CD4-positive, alpha-beta T cell (primary cell): ENCODE measurements around the gene RXRA. TPM values are rescaled to one million over a fixed set of nuclear protein-coding genes. Genes with fewer than 3 reads are reported as not detected.

Source experiments
- ATAC-seq: fragments of 200-7000 bp; cut with Tn5 transposase; one replicate; pipeline ENCODE4 v1.10.0; 2022; ENCODE audit warnings: mild to moderate bottlenecking; ENCODE audit not compliant: poor library complexity
- CTCF ChIA-PET: fragments of 350-600 bp; sonication (Branson Sonifier 250); formaldehyde crosslinking; loops from one replicate; lab custom pipeline; 2021; ENCODE audit warnings: antibody characterized with exemption, inconsistent platforms; lab: Charles Lee
- POLR2A ChIA-PET: fragments of 350-600 bp; sonication (Branson Sonifier 250); formaldehyde crosslinking; loops from one replicate; lab custom pipeline; 2021; ENCODE audit warnings: antibody characterized with exemption, inconsistent platforms; lab: Charles Lee
- DNase-seq, 14 experiments: peaks; one replicate each; pipeline ENCODE4 v3.0.0-alpha.2; 2013 to 2020; ENCODE audit warnings: mixed read lengths in 2 of 14
- H3K27ac ChIP-seq, 2 donors: one replicate each; pipeline versions ENCODE4 v1.5.1 to v1.7.0; 2013; ENCODE audit warnings: low read length in 2 of 2, low read depth in 1 of 2, mild to moderate bottlenecking in 1 of 2
- H3K27me3 ChIP-seq, 2 experiments: 1 replicate in 1 of 2; 2 replicates in 1 of 2; pipeline versions ENCODE4 v1.6.1 to v1.7.0; 2013; ENCODE audit warnings: low read length in 2 of 2, control low read depth in 1 of 2, mild to moderate bottlenecking in 1 of 2, moderate library complexity in 1 of 2; ENCODE audit not compliant: insufficient read depth in 2 of 2, control insufficient read depth in 1 of 2
- H3K36me3 ChIP-seq: one replicate; pipeline ENCODE4 v1.6.1; 2013; ENCODE audit warnings: low read length, control low read depth; ENCODE audit not compliant: insufficient read depth
- H3K4me1 ChIP-seq: one replicate; pipeline ENCODE4 v1.6.1; 2013; ENCODE audit warnings: low read length, control low read depth; ENCODE audit not compliant: insufficient read depth
- H3K4me3 ChIP-seq: one replicate; pipeline ENCODE4 v1.5.1; 2013; ENCODE audit warnings: mild to moderate bottlenecking, low read length, moderate library complexity
- H3K9me3 ChIP-seq, 2 experiments: 1 replicate in 1 of 2; 2 replicates in 1 of 2; pipeline versions ENCODE4 v1.6.1 to v1.7.0; 2013; ENCODE audit warnings: low read length in 2 of 2, mild to moderate bottlenecking in 2 of 2, control low read depth in 1 of 2, moderate library complexity in 1 of 2; ENCODE audit not compliant: control insufficient read depth in 1 of 2, insufficient read depth in 1 of 2
- H3K27ac Mint-ChIP-seq: one replicate; pipeline ENCODE4 v1.8.0; 2020; ENCODE audit warnings: mixed read lengths
- H3K27me3 Mint-ChIP-seq: one replicate; pipeline ENCODE4 v1.8.0; 2021; ENCODE audit warnings: mixed read lengths
- H3K36me3 Mint-ChIP-seq: one replicate; pipeline ENCODE4 v1.8.0; 2021; ENCODE audit warnings: low read depth, mixed read lengths
- H3K4me1 Mint-ChIP-seq: one replicate; pipeline ENCODE4 v1.8.0; 2021; ENCODE audit warnings: low read depth, mixed read lengths
- H3K4me3 Mint-ChIP-seq: one replicate; pipeline ENCODE4 v1.8.0; 2020; ENCODE audit warnings: mild to moderate bottlenecking, mixed read lengths
- H3K9me3 Mint-ChIP-seq: one replicate; pipeline ENCODE4 v1.8.0; 2020; ENCODE audit warnings: mixed read lengths
- intact Hi-C, 2 experiments: fragments of 100-400 bp; cut with DNase I in 1 of 2; cut with micrococcal nuclease in 1 of 2; formaldehyde crosslinking; loops; one replicate each; pipeline versions ENCODE4 v1.15.1 to v1.9.0; 2023 to 2025; cut with DNase I, micrococcal nuclease
- total RNA-seq, 174 experiments: library from RNA in 2 of 174; stranded (reverse) in 2 of 174; gene quantifications; one replicate each; pipeline ENCODE4 v1.2.3 and lab custom pipeline; 2021 to 2026
- TF ChIP-seq, protein P1 (sequence below): fragments of 200-600 bp; IDR thresholded peaks from one replicate; pipeline ENCODE4 v1.8.0; 2022; ENCODE audit warnings: antibody characterized with exemption, mild to moderate bottlenecking

Gene RXRA
- total RNA-seq, 2 experiments from 2014 or later: 7.3 to 8.4 TPM

DNA sequence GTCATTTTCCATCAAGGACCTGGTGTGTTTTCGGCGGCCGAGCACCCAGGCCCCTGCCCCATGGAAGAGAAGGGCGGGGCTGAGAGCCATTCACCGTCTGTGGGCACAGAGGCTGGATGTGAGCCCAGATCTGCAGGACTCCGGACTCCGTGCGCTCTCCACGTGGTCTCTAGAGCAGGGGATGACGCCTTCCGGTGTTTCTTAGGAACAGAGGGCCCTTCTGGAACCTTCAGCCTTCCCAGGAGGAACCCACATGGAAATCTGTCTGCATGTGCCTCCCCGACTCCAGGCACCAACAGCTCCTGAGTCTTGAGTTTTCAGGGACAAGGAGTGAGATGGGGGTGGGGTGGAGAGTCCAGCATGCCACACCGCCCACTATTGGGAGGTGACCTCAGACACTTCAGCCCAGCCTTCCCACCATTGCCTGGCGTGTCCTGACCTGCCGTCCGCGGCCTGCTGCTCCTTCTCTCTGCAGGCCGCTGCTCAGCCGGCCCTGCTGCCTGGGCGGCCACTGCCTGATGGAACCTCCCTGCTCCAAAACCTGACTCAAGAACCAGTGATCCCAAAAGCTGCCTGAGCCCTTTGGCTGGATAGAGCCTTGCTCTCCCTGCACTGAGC, 2.4 kb upstream of the RXRA start:
- ChIA-PET POLR2A (no interaction called here), CTCF (no interaction called here)
- Mint-ChIP-seq H3K27me3 (no peaks in the 10 kb centered on the region), H3K36me3 (no peaks in the 10 kb centered on the region), H3K9me3 (no peaks in the 10 kb centered on the region), H3K27ac (peak overlapping the region; percentile 72), H3K4me1 (peaks cover 8% of the 10 kb centered on the region), H3K4me3 (peak overlapping the region; percentile 88)
- Histone ChIP-seq H3K4me3 (no peak overlapping the region), H3K36me3 (no peaks in the 10 kb centered on the region), H3K9me3 (no peaks in the 10 kb centered on the region), H3K27ac (no peak overlapping the region), H3K27me3 (no peaks in the 10 kb centered on the region), H3K4me1 (peaks cover 22% of the 10 kb centered on the region)
- intact Hi-C loops: loop anchor here in 1 of 2 experiments (2.0 to 10.0 kb wide), 3 partner anchors 119 to 1181 kb away; partner anchors contain the start of gene MRPS2
- no peak for ATAC-seq
- no peak for DNase-seq
- TF ChIP-seq, protein P1, sequence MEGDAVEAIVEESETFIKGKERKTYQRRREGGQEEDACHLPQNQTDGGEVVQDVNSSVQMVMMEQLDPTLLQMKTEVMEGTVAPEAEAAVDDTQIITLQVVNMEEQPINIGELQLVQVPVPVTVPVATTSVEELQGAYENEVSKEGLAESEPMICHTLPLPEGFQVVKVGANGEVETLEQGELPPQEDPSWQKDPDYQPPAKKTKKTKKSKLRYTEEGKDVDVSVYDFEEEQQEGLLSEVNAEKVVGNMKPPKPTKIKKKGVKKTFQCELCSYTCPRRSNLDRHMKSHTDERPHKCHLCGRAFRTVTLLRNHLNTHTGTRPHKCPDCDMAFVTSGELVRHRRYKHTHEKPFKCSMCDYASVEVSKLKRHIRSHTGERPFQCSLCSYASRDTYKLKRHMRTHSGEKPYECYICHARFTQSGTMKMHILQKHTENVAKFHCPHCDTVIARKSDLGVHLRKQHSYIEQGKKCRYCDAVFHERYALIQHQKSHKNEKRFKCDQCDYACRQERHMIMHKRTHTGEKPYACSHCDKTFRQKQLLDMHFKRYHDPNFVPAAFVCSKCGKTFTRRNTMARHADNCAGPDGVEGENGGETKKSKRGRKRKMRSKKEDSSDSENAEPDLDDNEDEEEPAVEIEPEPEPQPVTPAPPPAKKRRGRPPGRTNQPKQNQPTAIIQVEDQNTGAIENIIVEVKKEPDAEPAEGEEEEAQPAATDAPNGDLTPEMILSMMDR: no peak

DNA sequence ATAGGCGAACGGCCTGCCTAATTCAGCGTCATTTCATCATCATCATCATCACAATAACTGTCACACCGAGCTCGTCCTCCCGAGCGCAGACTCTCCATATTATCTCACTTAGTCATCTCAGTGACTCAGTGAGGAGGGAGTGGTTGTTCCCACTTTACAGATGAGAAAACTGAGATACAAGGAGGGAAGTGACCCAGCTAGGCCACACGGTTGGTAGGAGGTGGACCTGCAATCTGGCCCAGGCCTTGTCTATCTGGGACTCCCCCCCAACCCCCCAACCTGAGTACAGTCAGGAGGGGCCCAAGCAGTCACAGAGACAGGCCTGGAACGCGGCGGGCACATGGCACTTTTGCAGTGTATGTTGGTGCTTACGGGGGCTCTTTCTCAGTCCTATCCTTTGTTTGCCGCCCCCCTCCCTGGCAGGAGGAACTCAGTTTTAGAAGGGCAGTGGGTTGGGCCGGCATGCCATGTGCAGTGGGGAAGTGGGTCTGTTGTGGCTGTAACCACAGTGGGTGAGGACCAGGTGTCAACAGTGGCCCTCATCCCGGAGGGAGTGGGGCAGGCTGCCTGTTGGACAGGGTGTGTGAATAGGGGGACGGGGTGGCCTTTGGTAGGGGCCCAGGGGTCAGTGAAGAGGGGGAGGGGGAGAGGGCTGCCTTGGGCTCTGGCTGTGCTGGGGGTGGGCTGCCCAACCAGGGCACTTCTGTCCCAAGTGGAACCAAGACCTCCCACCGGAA, 1.7 kb upstream of the RXRA start:
- Mint-ChIP-seq H3K27ac (peak overlapping the region; percentile 72), H3K27me3 (no peaks in the 10 kb centered on the region), H3K4me3 (peak overlapping the region; percentile 88), H3K4me1 (peaks cover 8% of the 10 kb centered on the region), H3K36me3 (no peaks in the 10 kb centered on the region), H3K9me3 (no peaks in the 10 kb centered on the region)
- Histone ChIP-seq H3K27me3 (no peaks in the 10 kb centered on the region), H3K4me3 (peak overlapping the region; percentile 86), H3K27ac (no peak overlapping the region), H3K36me3 (no peaks in the 10 kb centered on the region), H3K4me1 (peaks cover 25% of the 10 kb centered on the region), H3K9me3 (no peaks in the 10 kb centered on the region)
- ChIA-PET CTCF (interaction anchor here (1.0 to 1.4 kb wide), 2 partner anchors 23 to 154 kb away, joined by 3 read pairs; no protein-coding TSS in a partner anchor), POLR2A (interaction anchor here (0.9 to 1.5 kb wide), 4 partner anchors 30 to 132 kb away, joined by 3 to 5 read pairs (median 3); no protein-coding TSS in a partner anchor)
- DNase-seq (peak in 4 of 14 experiments; percentile 16 to 64 (median 38)), ATAC-seq (no peak)
- TF ChIP-seq, protein P1: no peak
- intact Hi-C loops: loop anchor here in 1 of 2 experiments (2.0 to 10.0 kb wide), 6 partner anchors 68 to 1180 kb away; partner anchors contain the start of genes BRD3OS and MRPS2

DNA sequence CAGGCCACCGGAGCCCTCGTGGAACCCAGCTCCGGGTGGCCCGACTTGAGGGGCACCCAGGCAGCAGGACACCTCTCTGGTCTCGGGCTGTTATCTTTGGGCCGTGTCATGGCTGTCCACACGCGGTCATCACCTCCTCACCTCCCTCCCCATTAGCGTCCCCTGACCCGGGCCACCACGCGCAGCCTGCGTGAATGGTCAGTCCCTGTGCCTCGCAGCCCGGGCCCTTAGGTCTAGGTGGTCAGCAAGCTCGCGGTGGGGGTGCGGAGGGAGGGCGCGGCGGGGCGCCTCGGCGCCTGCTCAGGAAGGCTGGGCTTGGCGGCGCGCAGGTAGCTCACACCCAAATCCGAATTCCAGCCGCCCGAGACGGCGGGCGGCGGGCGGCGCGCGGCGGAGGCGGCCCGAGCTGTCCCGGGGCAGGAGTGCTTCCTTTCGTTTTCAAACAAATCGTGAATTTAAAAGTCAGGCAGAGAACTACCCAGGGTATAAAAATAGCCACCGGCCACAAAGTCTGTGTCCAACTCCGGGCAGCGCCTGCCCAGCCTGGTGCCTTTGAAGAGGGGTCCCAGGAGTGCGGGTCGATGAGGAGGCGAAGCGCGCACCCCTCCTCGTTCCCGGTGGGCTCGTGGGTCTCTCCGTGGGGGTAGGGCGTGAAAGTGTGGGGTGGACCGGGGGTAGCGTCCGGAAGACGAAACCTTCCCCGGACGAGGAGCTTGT, 1.0 kb upstream of the RXRA start:
- no peaks in the 10 kb centered on the region for H3K27me3 Mint-ChIP-seq
- H3K27ac Mint-ChIP-seq: peak overlapping the region; percentile 72
- peaks cover 8% of the 10 kb centered on the region for H3K4me1 Mint-ChIP-seq
- no peaks in the 10 kb centered on the region for H3K27me3 ChIP-seq
- POLR2A ChIA-PET: interaction anchor here (0.9 to 1.5 kb wide), 5 partner anchors 31 to 139 kb away, joined by 3 to 5 read pairs (median 3); no protein-coding TSS in a partner anchor
- intact Hi-C loops: loop anchor here in 1 of 2 experiments (2.0 to 10.0 kb wide), 6 partner anchors 67 to 1180 kb away; partner anchors contain the start of genes BRD3OS and MRPS2
- peak in 8 of 14 experiments; percentile 21 to 68 (median 46) for DNase-seq
- no peaks in the 10 kb centered on the region for H3K36me3 ChIP-seq
- H3K4me3 Mint-ChIP-seq: peak overlapping the region; percentile 83
- ATAC-seq: peak; percentile 33
- no peaks in the 10 kb centered on the region for H3K9me3 Mint-ChIP-seq
- TF ChIP-seq, protein P1: no peak
- CTCF ChIA-PET: interaction anchor here (1.0 to 1.4 kb wide), 2 partner anchors 23 to 154 kb away, joined by 3 read pairs; no protein-coding TSS in a partner anchor
- H3K27ac ChIP-seq: peak overlapping the region in 1 of 2 donors; percentile 2
- H3K4me3 ChIP-seq: peak overlapping the region; percentile 86
- no peaks in the 10 kb centered on the region for H3K9me3 ChIP-seq
- H3K36me3 Mint-ChIP-seq: no peaks in the 10 kb centered on the region
- H3K4me1 ChIP-seq: peaks cover 25% of the 10 kb centered on the region
